Measurements from ENCODE around the gene RANBP10.
"Not testable (repeated sequence)": the region's sequence is repeated elsewhere in the genome, so short reads cannot be mapped to it uniquely, and the experiment has no call there.

RANBP10 gene

GRCh38 chr16:67713647-67714273 lies 92.6 kb downstream of the RANBP10 start:
- no peak for DNase-seq (ENCODE audit: low spot score)

DNA sequence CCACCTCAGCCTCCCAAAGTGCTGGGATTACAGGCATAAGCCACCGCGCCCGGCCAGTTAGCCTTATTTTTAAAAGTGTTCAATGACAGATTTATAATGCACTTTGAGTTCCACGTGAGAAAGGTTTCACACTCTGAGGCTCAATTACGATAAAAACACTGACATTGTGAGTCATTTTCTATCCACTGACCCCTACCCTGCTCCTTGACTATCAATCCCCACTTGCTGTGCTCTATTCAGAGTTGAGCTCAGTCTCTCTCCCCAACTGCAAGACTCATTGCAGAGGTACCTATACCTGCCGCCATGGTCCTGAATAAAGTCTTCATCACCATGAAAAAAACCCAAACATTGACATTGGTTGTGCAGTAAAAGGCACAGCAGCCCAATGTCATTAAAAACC lies 95.8 kb downstream of the RANBP10 start:
- no peak for DNase-seq (ENCODE audit: low spot score)

- DNase-seq (ENCODE audit: low spot score) = no peak
Measured at GRCh38 chr16:67709050-67709449, 97.3 kb downstream of the RANBP10 start.

DNA sequence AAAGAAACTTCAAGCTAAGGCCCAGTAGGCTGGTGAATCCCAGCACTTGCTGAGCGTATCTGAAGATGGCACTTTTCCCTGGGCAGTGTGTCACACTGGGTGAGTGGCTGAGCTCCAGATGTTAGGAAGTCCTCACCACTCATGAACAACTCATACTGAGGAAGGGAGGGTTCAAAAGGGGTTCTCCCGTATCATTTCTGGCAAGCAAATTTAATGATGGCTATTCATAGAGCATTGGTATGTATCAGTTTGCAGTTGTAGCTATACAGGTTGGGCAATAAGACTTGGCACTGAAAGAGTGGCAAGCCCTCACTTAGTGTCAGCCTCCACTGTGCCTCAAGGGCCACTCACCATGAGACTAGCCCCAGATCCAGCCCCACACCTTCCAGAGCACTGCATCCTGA lies 98.0 kb downstream of the RANBP10 start:
- no peak for DNase-seq (ENCODE audit: low spot score)

DNA sequence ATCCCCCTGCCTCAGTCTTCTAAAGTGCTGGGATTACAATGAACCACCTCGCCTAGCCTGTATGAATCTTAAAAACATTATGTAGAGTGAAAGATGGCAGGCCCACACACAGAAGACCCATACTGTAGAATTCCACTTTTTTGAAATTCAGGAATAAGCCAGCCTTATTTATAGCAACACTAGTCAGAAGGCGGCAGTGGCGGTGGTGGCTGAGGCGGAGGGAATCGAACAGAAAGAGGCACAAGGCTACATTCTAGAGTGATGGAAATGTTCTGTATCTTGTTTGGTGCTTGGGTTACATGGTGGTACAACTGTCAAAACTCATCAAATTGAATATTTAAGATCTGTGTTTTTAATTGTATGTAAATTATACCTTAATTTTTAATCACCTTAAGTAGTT lies 98.6 kb downstream of the RANBP10 start:
- DNase-seq (ENCODE audit: low spot score) = no peak

- DNase-seq (ENCODE audit: low spot score) = no peak
Measured at GRCh38 chr16:67707210-67707609, 99.2 kb downstream of the RANBP10 start.

GRCh38 chr16:67704110-67704509 lies 102.2 kb downstream of the RANBP10 start:
- no peak for DNase-seq (ENCODE audit: low spot score)

DNA sequence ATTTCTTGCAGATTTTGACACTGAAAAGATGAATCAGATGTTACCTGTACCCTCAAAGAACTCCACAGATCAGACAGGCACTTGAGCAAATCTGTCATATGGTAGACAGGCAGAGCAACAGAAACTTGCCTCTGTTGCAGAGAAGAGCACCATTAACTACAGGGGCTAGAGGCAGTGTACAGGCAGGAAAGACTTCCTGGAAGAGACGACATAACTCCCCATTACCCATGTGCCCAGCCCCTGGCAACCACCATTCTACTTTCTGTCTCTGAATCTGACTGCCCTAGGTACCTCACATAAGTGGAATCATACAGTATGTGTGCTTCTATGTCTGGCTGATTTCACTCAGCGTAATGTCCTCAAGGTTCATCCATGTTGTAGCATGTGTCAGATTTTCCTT lies 102.7 kb downstream of the RANBP10 start:
- DNase-seq (ENCODE audit: low spot score) = no peak

GRCh38 chr16:67702130-67702529 lies 104.2 kb downstream of the RANBP10 start:
- DNase-seq (ENCODE audit: low spot score) = no peak

DNA sequence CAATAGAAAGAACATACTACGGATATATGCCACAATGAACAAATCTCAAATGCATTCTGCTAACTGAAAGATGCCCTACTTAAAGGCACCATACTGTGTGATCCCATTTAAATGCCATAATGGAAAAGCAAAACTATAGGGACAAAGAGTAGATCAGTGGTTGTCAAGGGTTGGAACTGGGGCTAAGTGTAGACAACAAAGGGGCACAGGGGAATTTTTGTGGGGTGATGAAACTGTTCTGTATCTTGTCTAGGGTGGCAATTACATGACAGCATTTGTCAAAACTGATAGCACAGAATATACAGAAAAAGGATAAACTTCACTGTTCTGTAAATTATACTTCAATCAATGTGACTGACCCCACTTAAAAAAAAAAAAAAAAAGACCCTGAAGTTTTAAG lies 104.9 kb downstream of the RANBP10 start:
- DNase-seq (ENCODE audit: low spot score) = no peak

DNA sequence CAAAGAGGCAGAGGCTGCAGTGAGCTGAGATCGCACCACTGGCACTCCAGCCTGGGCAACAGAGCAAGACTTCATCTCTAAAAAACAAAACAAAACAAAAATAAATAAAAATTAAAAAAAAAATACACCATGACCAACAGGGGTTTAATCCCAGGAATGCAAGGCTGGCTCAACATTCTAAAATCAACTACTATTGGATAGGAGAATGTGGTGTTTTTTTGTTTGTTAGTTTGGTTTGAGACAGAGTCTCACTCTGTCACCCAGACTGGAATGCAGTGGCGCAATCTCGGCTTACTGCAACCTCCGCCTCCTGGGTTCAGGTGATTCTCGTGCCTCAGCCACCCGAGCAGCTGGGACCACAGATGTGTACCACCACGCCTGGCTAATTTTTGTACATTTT lies 107.1 kb downstream of the RANBP10 start:
- no peak for DNase-seq (ENCODE audit: low spot score)

GRCh38 chr16:67697422-67698185 lies 108.8 kb downstream of the RANBP10 start:
- DNase-seq (ENCODE audit: low spot score) = no peak

- no peak for DNase-seq (ENCODE audit: low spot score)
Measured at GRCh38 chr16:67694611-67695010, 111.7 kb downstream of the RANBP10 start.

GRCh38 chr16:67693517-67694285 lies 112.7 kb downstream of the RANBP10 start:
- DNase-seq (ENCODE audit: low spot score) = not testable (repeated sequence)

GRCh38 chr16:67685388-67686112 lies 120.8 kb downstream of the RANBP10 start:
- DNase-seq (ENCODE audit: low spot score) = no peak

GRCh38 chr16:67683767-67684166 lies 122.6 kb downstream of the RANBP10 start:
- no peak for DNase-seq (ENCODE audit: low spot score)

DNA sequence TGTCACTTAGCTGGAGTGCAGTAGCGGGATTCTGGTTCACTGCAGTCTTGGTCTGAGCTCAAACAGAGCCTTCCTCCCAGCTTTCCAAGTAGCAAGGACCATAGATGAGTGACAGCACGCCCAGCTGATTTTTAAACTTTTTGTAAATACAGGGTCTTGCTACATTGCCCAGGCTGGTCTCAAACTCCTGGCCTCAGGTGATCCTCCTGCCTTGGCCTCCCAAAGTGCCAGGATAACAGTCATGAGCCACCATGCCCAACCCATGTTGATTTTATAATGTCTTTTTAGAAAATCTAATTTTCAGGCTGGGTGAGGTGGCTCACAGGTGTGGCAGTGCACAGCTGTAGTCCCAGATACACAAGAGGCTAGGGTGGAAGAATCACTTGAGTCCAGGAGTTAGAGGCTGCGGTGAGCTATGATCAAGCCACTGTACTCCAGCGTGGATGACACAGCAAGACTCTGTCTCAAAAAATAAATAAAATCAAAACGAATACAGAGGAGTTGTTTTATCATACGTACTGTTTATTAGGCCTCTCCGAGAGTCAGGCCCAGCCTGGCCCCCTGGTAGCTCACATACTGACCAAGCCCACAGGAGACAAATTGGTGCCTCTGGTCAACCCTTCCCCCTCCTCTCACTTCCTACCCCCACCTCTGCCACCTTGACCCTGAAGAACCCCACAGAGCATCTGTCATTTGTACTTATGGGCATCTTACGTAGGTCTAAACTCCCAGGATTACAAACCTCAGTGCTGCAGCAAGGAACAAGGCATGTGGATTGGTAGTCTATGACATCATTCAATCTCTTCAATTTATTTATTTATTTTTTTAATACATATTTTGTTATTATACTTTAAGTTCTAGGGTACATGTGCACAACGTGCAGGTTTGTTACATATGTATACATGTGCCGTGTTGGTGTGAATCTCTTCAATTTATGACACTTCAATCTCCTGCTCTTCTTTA lies 126.1 kb downstream of the RANBP10 start:
- DNase-seq (ENCODE audit: low spot score) = no peak

DNA sequence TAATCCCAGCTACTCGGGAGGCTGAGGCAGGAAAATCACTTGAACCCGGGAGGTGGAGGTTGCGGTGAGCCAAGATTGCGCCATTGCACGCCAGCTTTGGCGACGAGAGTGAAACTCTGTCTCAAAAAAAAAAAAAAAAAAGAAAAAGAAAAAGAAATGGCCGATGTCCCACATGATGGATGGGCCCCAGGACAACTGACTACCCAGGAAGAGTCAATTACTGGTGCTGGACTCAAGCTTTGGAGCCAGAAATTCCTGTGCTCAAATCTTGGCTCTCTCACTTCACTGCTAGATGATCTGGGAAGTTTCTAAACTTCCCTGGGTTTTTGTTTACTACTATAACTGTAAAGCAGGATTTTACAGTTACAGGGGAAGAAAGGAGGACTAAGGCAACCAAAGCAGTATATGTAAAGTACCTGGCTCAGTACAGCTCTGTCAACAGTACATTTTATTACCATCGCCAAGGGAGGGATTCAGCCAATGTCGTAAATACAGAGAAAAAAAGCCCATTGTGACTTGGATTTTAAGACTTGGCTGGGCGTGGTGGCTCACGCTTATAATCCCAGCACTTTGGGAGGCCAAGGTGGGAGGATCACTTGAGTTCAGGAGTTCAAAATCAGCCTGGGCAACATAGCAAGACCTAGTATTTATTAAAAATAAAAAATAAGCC lies 127.9 kb downstream of the RANBP10 start:
- DNase-seq (ENCODE audit: low spot score) = no peak

DNA sequence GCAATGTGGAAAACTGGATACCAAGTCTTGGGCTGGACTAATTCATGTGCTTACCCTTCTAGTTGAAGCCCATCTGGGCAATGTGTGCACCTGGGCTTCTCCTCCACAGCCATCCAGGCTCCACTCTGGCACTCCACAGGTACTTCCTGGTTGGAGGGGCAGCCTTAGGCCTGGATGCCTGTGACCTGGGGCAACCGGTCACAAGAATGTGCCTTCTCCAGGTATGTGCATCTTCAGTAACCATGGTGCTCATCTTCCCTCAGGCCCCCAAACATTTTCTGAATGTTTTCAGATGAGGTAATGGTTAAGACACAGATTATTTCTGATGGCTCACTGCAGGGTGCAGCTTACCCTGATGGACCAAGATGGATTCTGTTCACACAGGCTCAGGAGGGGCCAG lies 128.6 kb downstream of the RANBP10 start:
- no peak for DNase-seq (ENCODE audit: low spot score)

GRCh38 chr16:67676939-67677338 lies 129.4 kb downstream of the RANBP10 start:
- DNase-seq (ENCODE audit: low spot score) = no peak

DNA sequence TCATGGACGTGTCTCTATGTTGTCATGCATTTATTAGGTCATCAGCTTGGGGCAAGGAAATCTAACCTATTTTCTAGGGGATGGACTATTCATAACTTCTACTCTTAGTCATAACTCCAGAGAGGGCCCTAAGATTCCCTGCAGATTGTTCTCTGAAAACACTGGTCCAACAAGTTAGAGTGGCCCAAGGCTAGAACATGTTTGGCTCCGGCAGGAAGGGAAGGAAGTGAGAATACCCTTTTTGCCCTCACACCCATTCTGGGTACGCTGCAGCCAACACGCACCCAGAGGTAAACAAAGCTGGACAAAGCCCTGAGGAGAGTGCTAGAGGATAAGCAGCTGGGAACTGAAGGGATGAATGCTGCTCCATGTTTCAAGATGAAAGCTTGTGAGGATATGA lies 129.8 kb downstream of the RANBP10 start:
- no peak for DNase-seq (ENCODE audit: low spot score)

All from HuH-7.5 (cell line).